ENCODE results near the gene DDX28. TPM values are rescaled to one million over a fixed set of nuclear protein-coding genes. Genes with fewer than 3 reads are reported as not detected.

DDX28 gene
- polyA plus RNA-seq, 2 of the 4 experiments (the other 2 are of a cell fraction) = 14.0 to 14.9 TPM

DNA sequence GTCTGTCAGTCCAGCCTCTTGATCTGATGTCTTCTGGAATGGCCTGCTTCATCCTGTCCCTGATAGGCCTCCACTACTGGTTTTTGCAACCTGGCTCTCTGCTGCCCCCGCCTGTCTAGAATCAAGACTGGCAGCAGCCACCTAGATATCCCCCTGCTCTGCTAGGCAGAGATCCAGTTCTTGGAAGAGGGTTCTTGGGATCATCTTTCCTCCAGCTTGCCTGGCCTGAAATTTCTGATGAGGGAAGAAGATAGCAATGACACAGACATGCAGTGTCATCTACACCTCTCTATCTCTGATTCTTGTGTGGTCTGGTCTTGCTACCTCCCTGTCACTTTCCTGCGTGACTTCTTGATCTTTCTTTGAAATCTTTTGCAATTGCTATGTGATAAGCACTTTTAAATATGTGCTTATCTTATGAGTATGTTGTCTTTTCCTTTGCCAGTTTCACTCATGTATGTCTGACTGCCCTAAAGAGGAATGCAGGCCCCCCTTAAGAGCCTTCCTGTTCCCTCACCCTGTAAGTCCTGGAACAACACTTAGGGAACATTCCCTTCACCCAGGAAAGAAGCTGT is 41.8 kb upstream of the DDX28 start (continued):
- no peak for TF ChIP-seq EP300 (IDR thresholded peaks at IDR 0.05)
- peak; percentile 46; the same call in 2 of the 3 replicates for TF ChIP-seq SMC3 (IDR thresholded peaks at IDR 0.05)
- TF ChIP-seq HOXB5 (CRISPR knock-in tag; IDR thresholded peaks at IDR 0.05) = no peak
- TF ChIP-seq NFE2L2 (conservative IDR thresholded peaks at IDR 0.05; ENCODE audit: low read length) = no peak
- no peak for TF ChIP-seq BHLHE40 (IDR thresholded peaks at IDR 0.05; ENCODE audit: low read depth, low read length)
- TF ChIP-seq, protein P1, sequence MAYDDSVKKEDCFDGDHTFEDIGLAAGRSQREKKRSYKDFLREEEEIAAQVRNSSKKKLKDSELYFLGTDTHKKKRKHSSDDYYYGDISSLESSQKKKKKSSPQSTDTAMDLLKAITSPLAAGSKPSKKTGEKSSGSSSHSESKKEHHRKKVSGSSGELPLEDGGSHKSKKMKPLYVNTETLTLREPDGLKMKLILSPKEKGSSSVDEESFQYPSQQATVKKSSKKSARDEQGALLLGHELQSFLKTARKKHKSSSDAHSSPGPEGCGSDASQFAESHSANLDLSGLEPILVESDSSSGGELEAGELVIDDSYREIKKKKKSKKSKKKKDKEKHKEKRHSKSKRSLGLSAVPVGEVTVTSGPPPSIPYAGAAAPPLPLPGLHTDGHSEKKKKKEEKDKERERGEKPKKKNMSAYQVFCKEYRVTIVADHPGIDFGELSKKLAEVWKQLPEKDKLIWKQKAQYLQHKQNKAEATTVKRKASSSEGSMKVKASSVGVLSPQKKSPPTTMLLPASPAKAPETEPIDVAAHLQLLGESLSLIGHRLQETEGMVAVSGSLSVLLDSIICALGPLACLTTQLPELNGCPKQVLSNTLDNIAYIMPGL (CRISPR knock-in tag; IDR thresholded peaks at IDR 0.05; ENCODE audit: borderline replicate concordance) = no peak
- no peak for TF ChIP-seq FOXS1 (CRISPR knock-in tag; IDR thresholded peaks at IDR 0.05)
- TF ChIP-seq PHF8 (IDR thresholded peaks at IDR 0.05; ENCODE audit: borderline replicate concordance, low read depth) = no peak
- peak; percentile 62 to 70 for TF ChIP-seq RAD21 (conservative IDR thresholded peaks at IDR 0.05 in 1 of 2, IDR thresholded peaks at IDR 0.05 in 1 of 2)
- TF ChIP-seq RARB (CRISPR knock-in tag; IDR thresholded peaks at IDR 0.05) = no peak
- TF ChIP-seq MYC (IDR thresholded peaks at IDR 0.05; ENCODE audit: borderline replicate concordance, low read length) = no peak
- no peak for TF ChIP-seq ESRRA (IDR thresholded peaks at IDR 0.05; ENCODE audit: borderline replicate concordance, low read length)
- TF ChIP-seq ZFP36 (IDR thresholded peaks at IDR 0.05; ENCODE audit: borderline replicate concordance, partially characterized antibody) = no peak

DNA sequence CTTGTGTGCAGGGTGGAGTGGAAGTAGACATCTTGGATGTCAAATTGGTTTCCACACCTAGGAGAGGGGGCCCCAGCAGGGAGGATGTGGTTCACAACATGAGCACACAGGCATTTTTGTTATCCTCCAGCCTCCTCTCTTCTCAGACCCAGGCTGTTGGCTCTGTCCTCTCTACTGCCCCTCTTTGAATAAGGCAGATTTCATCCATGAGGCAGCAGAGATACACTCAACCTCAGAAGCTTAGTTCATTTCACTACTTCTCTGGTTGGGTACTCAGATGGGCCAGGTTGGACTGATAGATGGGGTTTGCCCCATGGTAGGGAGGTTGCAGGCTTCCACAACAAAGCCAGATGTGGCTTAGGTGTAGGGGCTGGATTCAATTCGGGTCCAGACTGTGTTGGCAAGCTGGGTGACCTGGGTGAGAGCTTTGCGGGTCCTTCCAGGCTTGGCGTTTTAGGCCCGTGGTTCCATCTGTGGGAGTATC is 39.9 kb upstream of the DDX28 start:
- DNase-seq (ENCODE audit: low read depth in 1 of 2, low spot score in 1 of 2) (no peak), ATAC-seq (no peak), FAIRE-seq (no peak)
- H3K4me2 ChIP-seq = no peak overlapping the region
- H3K4me1 ChIP-seq = no peaks in the 10 kb centered on the region
- TF ChIP-seq HOXB13 (CRISPR knock-in tag; IDR thresholded peaks at IDR 0.05; ENCODE audit: low read depth) (no peak), NPAS2 (CRISPR knock-in tag; IDR thresholded peaks at IDR 0.05; ENCODE audit: borderline replicate concordance) (no peak), NR3C1 (IDR thresholded peaks at IDR 0.05) (no peak), HEYL (CRISPR knock-in tag; IDR thresholded peaks at IDR 0.05) (no peak), HDAC2 (IDR thresholded peaks at IDR 0.05) (no peak), POLR2AphosphoS2 (conservative IDR thresholded peaks at IDR 0.05; ENCODE audit: low read length) (no peak), MAZ (IDR thresholded peaks at IDR 0.05; ENCODE audit: borderline replicate concordance, low read depth, low read length) (no peak), TP53 (CRISPR knock-in tag; IDR thresholded peaks at IDR 0.05) (no peak), MAFK (IDR thresholded peaks at IDR 0.05; ENCODE audit: partially characterized antibody) (no peak), TFCP2L1 (CRISPR knock-in tag; IDR thresholded peaks at IDR 0.05) (no peak), NFE2L2 (conservative IDR thresholded peaks at IDR 0.05; ENCODE audit: low read length) (no peak)
- TF ChIP-seq, protein P2, sequence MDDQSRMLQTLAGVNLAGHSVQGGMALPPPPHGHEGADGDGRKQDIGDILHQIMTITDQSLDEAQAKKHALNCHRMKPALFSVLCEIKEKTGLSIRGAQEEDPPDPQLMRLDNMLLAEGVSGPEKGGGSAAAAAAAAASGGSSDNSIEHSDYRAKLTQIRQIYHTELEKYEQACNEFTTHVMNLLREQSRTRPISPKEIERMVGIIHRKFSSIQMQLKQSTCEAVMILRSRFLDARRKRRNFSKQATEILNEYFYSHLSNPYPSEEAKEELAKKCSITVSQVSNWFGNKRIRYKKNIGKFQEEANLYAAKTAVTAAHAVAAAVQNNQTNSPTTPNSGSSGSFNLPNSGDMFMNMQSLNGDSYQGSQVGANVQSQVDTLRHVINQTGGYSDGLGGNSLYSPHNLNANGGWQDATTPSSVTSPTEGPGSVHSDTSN (IDR thresholded peaks at IDR 0.05) = no peak
- TF ChIP-seq, protein P3, sequence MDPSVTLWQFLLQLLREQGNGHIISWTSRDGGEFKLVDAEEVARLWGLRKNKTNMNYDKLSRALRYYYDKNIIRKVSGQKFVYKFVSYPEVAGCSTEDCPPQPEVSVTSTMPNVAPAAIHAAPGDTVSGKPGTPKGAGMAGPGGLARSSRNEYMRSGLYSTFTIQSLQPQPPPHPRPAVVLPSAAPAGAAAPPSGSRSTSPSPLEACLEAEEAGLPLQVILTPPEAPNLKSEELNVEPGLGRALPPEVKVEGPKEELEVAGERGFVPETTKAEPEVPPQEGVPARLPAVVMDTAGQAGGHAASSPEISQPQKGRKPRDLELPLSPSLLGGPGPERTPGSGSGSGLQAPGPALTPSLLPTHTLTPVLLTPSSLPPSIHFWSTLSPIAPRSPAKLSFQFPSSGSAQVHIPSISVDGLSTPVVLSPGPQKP (IDR thresholded peaks at IDR 0.05; ENCODE audit: low read depth, low read length) = no peak
- no peak overlapping the region for H3K4me3 ChIP-seq
- 88% methylated on average over 4 of the region's 4 CpGs for WGBS (ENCODE audit: missing lambda C conversion rate)
- POLR2A ChIA-PET = no interaction called here
- no peaks in the 10 kb centered on the region for H3K9me3 ChIP-seq
- CTCF ChIA-PET = interaction anchor here (0.7 to 1.6 kb wide), 6 partner anchors 22 to 180 kb away, joined by 3 to 5 read pairs (median 3); no protein-coding TSS in a partner anchor
- no peak overlapping the region for H3K27ac ChIP-seq
